Astrocyte (in vitro differentiated cells and primary cell): ENCODE results near the gene C9orf50.

Source experiments
- CTCF ChIP-seq: IDR thresholded peaks from 2 replicates; pipeline ENCODE4 v1.5.1; 2011; ENCODE audit warnings: low read depth, mild to moderate bottlenecking, inconsistent platforms, low read length, moderate library complexity; ENCODE audit not compliant: insufficient read depth
- EZH2 ChIP-seq: IDR thresholded peaks from 2 replicates; pipeline ENCODE4 v1.6.1; 2012; ENCODE audit warnings: mild to moderate bottlenecking, low read length, inconsistent platforms; ENCODE audit not compliant: insufficient read depth

GRCh38 chr9:129586685-129587084 lies 34.2 kb downstream of the C9orf50 start:
- TF ChIP-seq CTCF (no peak), EZH2 (no peak)
